Testis (tissue), 2 donors: ENCODE measurements around the gene AKIRIN1.

Source experiments
- CTCF ChIP-seq, 3 experiments: fragments of 450-650 bp in 2 of 3; fragments of 200-600 bp in 1 of 3; sonication (generic) in 1 of 3; IDR thresholded peaks; one replicate each; pipeline ENCODE4 v1.5.1; 2016 to 2019; ENCODE audit warnings: antibody characterized with exemption in 3 of 3, mild to moderate bottlenecking in 2 of 3, moderate library complexity in 1 of 3
- POLR2A ChIP-seq: fragments of 450-650 bp; IDR thresholded peaks from one replicate; pipeline ENCODE4 v1.6.1; 2017; ENCODE audit warnings: antibody characterized with exemption, mild to moderate bottlenecking, moderate library complexity

- TF ChIP-seq POLR2A, result no peak
- TF ChIP-seq CTCF (IDR thresholded peaks at IDR 0.05), result no peak
These were observed 29.0 kb upstream of the AKIRIN1 start for GRCh38 chr1:38962113-38962512.
